ENCODE results near the gene URAD.

URAD gene

DNA sequence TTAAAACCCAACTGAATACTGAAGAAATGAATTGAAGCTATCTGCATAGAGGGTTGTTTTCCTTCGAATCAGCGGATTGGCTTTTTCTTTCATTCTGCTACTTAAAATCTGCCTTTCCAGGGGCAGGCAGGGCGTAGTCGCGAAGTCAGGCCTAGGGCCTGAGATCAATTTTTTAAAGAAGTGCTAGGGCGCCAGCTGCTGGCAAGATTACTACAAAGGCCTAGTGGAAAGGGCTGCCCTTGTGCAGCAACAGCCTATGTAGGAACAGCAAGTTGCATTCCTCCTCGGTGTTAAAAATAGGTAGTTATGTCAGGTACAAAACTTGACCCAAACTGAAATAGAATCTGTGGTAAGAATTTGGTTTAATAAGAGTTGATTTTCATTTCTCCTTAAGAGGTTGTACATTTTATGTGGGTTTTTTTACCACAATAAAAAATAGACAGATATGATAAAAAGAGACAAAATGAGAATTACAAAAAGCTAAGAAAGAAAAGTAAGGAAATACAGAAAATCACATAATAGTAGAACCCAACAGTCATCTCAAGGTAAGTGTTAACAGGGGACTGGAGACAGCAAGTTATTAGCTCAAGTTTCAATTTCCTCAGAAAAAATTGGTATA lies 9.5 kb upstream of the URAD start:
- DNase-seq: peak; percentile 41 to 61 (median 51)

GRCh38 chr13:27991881-27992280 lies 3.4 kb upstream of the URAD start:
- DNase-seq: no peak

DNA sequence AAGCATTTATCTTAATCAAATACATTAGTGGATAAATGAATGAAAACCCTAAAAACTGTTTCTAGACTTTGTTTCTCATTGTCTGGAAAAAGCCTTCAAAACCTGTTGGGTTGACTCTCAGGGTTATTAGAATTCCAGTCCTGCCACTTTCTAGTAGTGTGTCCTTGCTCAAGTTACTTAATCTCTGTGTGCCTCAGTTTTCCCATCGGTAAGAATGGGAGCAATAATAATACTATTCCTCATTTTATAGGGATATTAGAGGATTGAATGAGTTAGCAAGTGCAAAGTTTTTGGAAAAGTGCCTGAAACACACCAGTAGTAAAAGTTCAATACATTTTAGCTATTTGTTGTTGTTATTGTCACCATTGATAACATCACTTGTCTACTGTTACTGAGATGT lies 2.9 kb downstream of the URAD start:
- no peak for DNase-seq

DNA sequence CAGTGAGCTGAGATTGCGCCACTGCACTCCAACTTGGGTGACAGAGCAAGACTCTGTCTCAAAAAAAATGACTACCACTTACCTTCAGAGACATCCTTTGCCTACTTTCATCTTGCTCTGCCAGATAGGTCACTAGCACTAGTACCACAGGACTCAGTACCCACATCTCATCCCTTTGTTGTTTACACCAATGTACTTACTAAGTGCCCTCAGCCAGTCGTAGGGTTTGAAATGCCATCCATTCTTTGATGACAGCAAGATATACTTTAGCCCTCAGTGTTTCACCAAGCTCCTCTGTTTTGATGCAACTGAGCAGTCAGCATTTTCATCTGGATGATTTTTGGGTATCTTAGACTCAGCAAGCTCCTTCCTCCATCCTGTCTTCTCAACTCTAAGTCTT lies 6.1 kb downstream of the URAD start:
- DNase-seq: no peak

GRCh38 chr13:27981006-27981708 lies 7.3 kb downstream of the URAD start:
- DNase-seq: no peak

GRCh38 chr13:27980280-27980998 lies 8.1 kb downstream of the URAD start:
- DNase-seq: no peak

DNA sequence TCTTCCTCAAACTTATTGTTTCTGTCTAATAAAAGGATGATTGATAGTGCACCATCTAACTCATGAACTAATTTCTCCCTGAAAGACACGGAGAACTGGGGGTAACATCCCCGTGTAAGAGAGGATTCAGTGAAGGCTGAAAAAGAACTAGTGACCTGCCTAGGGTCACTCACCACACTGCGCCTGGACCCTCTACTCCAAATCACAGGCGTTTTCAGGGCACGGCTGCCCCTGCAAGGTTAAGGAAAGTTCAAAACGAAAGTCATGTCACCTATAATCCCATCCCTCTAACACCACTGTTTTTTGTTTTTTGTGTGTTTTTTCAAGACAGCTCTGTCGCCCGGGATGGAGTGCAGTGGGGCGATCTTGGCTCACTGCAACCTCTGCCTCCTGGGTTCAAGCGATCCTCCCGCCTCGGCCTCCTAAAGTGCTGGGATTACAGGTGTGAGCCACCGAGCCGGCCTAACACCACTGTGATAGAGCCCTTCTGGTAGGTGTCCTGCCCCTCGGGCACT lies 8.7 kb downstream of the URAD start:
- DNase-seq: no peak

DNA sequence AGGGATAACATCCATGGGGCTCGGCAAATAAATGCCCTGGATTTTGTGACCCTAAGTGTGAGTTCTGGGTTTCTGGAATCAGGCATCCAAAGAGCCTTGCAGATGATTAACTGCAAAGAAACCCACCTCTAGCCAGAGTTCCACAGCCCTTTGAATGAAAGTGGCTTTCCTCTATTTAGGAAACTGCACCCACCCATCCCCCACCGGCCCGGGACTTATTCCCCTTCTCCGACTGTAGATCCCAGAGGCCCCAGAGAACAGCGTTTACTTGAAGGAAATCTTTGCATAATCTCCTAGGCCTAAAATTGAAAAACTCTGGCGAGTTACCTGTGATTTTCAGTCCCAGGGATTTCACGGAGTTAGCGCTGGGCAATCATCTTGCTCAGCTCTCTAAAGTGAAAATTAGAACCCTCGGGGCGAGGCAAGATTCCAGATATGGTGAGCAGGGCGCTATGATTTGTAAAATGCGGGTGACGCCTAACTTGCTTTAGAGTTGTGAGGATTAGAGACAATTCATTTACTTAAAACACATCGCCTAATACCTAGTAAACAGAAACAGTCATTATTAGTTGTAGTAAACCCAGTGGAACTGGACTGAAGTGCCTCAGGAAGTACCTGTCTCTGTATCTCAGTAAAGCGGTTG lies 9.4 kb downstream of the URAD start:
- DNase-seq: no peak

DNA sequence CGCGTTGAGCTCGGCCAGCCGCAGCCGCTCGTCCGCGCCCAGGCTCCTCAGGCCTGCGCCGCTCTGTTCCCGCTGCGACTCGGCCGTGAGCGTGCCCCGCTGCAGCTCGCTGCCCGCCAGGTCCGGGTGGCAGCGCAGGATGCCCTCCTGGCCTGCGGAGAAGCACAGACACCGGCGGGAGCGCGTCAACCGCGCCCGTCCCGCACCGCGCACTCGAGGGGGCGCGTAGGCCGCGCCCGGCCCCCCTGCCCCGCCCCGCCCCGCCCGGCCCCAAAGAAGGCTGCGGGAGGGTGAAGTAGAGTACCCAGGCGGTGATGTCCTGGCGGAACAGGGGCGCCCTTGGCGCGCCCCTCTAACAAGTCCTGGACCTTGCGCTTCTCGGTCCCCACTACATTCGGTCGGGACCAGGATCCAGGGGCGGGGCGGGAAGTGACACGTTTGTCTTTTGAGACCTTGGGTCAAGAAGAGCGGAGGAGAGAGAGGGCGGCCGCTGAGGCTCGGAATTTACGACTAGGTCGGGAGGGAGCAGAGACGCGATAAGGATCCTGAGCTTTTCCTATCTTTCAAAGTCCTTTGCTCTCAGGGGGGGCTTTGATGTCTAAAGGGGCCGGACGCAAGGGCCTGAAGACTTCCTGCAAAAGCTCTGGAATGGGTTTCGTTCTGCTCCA lies 10.1 kb downstream of the URAD start:
- no peak for DNase-seq

DNA sequence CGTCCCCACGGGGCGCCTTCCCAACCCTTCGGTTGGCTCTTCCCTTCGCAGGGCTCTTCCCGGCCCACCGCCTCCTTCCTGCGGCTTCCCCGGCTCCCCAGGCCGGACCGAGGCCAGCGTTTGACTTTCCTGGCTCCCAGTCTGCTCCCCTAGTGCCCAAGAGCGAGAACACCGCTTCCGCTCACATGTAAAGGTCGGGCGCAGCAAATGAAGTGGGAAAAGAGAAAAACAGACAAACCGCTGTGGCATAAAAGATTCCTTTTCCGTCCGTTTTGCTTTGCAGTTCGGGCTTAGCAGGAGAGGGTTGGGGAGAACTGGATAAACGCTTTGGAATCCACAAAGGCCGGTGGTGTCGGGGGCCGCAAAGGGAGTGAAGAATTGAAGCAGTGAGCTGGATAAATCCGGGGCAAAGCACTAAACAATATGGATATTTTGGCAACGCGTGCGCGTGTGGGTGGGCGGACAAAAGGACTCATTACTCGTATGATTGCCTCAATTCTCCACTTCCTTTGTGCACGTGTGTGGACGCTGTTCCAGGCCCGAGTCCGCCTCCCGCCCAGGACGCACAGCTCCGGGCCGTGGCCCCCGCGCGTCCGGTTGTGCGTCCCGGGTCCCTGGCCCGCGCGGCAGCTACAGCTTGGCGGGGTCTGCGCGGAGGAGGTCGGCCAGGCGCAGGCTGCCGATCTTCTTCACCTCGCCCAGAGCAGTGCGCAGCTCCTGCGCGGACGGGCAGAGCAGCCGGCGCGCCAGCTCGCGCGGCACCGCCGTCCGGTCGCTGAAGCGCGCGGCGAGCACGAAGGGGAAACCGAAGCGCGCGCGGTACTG lies 10.8 kb downstream of the URAD start:
- no peak for DNase-seq

DNA sequence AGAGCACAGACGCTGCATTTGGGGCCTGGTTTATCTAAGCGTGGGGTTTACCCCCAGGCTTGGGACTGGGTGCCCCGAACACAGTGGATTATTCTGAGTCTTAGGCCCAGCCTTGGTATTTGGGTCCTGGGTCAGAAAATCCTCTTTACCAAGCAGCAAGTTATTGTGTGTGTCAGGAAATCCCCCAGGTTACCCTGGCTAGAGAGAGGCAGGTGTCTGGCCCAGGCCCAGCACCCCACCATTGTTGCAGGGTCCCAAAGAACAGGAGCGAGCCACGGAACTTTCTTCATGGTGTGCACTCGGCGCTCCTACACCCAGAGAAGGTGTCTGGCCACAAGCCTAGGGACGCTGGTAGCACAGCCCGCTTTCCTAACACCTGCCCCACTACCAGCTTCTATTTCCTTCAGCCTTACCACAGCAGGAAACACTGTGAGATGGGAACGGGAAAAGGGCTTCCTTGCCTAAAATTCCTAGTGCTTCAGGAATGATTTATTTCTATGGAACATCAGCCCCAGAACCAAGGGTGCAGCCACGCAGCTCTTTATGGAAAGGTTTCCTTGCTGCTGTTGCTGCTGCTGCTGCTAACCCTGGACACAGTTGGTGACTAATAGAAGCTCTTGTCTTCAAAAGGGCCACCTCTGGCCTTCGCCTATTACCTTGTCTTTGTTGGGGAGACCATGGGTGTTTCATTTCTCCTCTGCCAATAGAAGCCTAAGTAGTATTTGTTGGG lies 12.0 kb downstream of the URAD start:
- DNase-seq: no peak

GRCh38 chr13:27975564-27976361 lies 12.7 kb downstream of the URAD start:
- DNase-seq: no peak

DNA sequence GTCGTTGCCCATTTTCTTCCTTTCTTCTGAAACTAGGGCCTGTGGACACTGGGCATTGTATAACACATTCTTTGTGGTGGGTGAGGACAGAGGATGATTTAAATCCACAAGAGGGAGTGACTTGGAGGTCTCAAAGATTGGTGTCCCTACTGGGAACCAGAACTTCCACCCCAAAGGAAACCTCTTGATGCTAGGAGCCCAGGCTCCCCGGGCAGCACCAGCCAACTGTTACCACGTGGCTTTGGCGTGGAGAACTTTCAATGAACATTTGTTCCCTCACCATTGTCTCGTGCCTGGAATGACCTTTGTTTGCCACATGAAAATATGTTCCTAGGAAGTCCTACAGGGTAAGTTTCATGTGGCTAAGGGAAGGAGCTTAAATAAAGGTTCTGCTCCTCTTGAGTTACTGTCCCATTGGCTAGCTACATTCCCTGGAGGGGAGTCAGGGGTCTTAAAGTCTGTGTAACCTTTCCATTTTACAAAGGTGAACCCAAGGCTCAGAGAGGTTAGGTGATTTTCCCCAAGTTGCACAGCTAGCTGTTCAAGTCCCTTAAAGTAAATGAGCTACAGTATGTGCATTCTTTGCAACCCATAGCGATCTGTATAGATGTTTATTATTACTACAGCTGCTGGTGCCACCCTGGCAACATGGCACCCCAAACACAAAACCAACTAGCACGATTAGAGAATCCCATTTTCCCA lies 14.4 kb downstream of the URAD start:
- no peak for DNase-seq

GRCh38 chr13:27973291-27973690 lies 15.2 kb downstream of the URAD start:
- DNase-seq: no peak

DNA sequence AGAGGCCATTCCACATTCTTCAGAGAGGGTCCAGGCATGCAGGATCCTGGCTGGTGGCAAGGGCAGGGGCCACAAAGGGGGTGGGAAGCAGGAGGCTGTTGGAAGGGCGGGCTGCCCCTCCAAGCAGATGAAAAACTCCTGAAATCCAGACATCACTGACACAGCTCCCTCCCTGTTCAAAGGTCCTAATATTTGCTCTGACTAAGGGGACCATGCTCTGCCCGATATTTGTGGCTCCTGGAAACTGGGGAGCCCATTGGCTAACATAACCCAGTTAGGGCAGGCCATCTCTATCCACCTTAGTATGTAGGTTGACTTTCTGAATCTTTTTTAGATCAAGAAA lies 16.0 kb downstream of the URAD start:
- no peak for DNase-seq

DNA sequence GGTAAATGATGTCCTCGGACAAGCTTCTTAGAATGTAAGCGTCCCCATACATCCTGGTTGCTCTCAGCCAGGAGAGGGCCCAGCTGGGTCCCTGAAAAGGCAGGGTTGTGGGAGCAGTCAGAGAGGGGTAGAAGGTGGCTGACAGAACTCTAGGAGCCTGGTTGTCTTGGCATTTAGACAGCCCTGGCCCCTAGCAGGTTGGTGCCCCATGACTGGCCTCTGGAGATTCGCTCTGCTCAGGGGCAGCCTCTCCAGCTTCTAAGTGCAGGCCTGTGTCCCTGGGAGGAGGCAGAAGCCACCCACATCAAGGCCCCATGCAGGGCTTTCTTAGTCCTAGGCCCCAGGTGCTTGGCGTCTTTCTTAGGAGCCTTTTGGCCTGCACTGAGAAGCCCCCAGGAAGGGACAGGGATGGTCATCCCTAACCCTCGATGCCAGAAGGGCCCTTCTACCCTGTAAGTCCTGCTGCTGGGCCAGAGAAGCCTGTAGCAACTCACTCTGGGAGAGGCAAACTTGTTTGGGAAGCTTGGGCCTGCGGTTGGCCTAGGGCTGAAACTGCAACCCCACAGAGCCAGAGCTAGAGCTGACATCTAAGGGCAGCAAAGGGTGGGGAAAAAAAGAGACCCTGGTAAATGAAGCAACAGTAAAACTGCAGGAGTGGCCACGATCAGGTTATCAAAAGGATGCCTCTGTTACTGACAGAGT lies 16.6 kb downstream of the URAD start:
- DNase-seq: no peak

- no peak for DNase-seq
These were observed 17.3 kb downstream of the URAD start for GRCh38 chr13:27971236-27971645.

GRCh38 chr13:27970382-27971235 lies 17.9 kb downstream of the URAD start:
- DNase-seq: no peak
